GM19238 (cell line): Measurements from ENCODE around the gene TMCC2.

ENCODE experiments used
- DNase-seq: peaks from one replicate; pipeline ENCODE4 v3.0.0; 2011; ENCODE audit warnings: low spot score; ENCODE audit not compliant: insufficient read length

The TMCC2 gene

DNA sequence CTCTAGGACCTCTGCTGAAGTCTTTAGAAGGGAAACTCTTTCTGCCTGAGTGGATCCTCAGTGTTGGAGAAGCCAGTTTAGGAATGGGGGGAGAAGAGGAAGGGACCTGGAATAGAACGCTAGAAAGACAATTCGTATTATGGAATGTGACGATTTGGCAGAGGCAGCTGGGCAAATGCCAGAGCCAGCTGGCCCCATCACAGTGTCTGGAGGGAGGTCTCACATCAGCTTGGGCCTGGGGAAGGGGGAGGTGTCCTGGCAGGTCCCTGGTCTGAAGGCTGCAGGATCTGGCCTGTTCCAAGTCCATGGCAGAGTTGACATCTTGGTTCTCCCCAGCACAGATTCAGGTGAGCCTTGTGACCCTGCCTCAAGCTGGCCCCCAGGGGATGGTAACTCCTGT is 11.3 kb downstream of the TMCC2 start:
- no peak for DNase-seq

DNA sequence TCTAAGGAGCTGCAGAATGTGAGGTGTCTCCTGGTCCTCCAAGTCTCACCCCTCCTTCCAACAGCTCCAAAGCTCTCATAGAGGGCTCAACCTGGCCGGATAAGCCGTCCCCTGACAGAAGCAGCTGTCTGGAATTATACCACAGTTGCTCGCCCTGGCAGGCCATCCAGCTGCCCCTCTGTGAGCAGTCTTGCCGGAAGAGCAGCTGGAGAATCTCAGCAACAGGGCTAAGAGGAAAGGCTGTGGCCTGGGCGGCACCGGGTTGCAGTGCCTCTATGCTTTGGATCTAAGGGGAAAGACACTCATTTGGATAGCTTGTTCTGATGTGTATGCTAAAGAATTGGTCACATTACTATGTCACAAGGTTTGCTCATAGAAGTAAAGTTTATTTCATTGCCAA is 12.4 kb downstream of the TMCC2 start:
- DNase-seq, result no peak

DNA sequence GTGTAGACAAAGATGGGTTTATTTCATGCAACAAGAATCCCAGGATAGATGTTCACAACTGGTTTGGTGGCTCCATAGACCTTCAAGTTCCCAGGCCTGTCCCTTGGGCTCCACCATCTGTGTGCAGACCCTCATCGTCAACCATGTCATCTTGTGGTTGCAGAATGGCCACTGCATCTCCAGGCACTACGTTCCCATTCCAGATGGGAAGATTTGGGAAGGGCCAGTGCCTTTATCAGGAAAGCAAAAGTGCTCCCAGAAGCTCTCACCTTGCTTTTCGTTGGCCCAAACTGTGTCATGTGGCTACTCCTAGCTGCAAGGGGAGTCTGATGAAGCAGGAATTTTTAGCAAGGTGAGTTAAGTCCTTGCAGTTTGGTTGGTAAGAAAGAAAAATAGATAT is 12.8 kb downstream of the TMCC2 start:
- no peak for DNase-seq

DNA sequence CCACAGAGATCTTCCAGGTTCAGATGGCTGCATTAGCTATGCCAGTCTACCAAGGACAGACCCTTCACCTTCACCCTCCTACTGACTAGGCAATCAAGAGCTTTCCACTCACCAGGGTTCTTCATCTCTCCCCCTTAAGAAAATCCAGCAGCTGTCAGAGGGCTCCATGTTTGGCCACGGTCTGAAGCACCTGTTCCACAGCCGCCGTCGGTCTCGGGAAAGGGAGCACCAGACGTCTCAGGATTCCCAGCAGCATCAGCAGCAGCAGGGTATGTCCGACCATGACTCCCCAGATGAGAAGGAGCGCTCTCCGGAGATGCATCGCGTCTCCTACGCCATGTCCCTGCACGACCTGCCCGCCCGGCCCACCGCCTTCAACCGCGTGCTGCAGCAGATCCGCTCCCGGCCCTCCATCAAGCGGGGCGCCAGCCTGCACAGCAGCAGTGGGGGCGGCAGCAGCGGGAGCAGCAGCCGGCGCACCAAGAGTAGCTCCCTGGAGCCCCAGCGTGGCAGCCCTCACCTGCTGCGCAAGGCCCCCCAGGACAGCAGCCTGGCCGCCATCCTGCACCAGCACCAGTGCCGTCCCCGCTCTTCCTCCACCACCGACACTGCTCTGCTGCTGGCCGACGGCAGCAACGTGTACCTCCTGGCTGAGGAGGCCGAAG is 13.8 kb downstream of the TMCC2 start:
- DNase-seq, result no peak

DNA sequence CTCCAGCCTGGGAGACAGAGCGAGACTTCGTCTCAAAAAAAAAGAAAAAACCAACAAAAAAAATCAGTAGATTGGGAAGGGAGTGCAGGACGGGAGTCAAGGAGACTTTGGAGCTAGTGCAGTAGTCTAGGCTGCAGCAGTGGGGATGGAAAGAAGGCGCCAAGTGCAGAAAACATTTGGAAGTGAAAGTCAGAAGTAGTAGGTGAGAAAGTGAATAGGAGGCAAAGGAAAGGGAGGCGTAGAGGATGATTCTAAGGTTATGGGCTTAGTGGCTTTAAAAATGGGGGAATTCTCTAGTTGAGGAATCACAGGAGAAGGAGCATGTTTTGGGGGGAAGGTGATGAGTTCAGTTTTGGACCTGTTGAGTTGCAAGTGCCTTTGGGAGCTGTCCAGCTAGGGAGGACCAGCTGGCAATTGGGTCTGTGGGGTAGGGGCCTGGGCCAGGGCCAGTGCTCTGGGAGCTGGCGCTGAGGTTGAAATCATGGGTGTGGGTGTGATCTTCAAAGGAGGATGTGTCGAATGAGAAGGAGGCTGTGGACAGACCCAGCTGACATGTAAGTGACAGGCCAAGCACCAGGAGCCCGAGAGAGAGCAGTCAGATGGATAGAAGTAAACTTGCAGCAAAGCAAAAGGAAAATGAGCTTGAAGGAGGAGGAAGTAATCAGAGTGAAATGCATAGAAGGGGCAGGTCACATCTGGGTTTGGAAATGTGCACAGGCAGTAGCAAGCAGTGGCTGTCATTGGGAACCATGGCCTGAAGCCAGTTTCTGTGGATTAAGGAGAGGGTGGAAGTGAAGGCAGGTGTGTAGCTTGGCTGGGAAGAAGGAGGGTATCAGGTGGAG is 15.8 kb downstream of the TMCC2 start:
- DNase-seq, result no peak

DNA sequence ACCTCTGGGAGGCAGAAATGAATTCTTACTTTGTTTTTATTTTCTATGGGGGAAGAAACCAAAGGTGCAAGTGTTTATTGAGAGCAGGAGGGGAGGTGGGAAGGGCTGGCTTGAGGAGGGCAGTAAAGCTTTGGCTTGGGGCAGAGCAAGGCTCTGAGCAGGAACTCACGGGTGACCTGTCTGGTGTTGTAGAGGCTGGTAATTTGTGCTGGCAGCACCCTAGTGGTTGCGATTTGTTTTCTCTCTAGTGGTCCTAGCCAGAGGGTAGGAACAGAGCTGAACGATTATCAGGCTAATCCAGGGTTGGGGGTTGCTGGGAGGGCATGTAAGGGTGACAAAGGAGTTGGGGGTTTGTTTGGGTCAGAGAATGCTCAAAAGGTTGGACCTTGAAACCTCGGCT is 16.6 kb downstream of the TMCC2 start:
- DNase-seq, result no peak

DNA sequence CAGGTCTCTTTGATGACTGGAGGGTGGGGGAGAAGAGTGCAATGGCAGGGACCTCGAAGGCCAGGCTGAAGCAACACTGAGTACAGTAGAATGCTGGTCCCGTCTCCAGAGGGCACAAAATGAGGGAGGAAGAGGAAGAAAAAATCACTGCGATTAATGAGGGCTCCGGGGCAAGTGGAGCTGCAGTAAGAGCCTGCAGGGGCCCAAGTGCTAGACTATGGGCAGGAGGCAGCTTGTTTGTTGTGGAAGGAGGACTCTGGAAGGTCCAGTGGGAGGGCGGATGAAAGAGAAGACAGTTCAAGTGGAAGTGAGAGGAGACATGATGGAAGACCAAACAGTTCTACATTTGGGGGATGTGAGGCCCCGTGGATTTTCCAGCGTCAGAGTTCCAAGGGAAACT is 17.4 kb downstream of the TMCC2 start:
- no peak for DNase-seq

DNA sequence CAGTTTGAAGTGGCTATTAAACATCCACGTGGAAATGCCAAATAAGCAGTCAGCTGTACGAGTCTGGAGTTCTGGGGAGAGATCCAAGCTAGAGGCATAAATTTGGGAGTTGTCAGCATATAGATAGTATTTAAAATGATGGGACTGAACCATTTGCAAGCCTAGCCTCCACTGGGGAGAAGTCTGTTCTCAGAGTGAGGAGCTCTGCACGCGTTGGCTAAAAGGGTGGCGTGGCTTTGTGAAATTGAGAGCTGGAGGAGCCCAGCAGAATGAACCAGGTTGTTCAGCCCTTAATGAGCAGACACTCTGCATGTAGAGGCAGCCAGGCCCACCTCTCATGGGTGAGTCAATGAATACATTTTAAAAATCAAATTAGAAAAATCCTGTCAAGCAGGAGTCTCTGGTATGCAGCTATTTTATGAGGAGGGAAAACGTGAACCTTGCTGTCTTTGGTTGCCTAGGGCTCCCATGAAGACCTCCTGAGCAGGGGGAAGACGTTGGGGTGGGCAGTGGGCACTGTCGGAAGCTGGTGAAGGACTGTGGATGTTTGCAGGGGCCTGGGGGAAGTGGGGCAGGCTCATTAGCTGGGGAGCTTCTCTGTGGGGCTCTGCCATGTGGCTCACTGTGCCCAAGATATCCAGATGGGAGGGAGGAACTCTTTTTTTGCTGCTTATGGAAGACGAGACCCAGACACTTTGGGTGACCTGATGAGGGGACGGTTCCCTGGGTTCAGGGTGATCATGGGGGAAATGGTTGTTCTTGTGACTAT is 18.8 kb downstream of the TMCC2 start:
- DNase-seq, result no peak

DNA sequence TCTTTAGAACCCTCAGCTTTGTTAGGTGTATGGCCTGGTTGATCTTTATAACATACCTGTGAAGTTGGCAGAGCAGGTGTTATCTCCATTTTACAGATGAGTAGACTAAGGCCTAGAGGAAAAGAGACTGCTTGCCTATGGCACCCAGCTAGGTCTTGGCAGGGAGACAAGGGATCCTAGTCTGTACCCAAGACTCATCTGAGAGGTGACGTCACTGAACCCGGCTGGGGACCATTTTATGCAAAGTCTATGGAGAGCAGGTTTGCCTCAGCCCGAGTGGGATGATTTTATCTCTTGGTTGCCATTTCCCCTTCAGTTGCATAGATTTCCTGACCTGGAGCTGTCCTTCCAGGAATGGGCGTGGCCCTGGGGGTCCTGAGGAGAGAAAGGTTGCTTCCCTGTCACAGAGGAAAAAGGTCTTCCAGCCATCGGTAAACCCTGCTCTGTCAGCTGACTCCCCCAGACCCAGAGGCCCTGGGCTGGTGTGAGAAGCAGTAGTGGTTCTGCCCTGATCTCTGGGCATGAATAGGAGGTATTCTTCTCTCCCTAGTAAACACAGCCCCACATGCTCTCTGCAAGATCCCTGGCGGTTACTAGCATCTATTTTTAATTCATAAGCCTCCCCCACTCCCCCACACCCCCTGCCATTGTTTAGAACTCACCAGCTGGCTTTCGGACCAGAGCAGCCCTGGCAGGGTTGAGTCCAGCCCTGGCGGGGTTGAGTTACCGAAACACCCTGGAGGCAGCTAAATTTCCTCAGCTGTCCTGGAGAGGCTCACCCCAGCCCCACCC is 19.6 kb downstream of the TMCC2 start:
- no peak for DNase-seq

DNA sequence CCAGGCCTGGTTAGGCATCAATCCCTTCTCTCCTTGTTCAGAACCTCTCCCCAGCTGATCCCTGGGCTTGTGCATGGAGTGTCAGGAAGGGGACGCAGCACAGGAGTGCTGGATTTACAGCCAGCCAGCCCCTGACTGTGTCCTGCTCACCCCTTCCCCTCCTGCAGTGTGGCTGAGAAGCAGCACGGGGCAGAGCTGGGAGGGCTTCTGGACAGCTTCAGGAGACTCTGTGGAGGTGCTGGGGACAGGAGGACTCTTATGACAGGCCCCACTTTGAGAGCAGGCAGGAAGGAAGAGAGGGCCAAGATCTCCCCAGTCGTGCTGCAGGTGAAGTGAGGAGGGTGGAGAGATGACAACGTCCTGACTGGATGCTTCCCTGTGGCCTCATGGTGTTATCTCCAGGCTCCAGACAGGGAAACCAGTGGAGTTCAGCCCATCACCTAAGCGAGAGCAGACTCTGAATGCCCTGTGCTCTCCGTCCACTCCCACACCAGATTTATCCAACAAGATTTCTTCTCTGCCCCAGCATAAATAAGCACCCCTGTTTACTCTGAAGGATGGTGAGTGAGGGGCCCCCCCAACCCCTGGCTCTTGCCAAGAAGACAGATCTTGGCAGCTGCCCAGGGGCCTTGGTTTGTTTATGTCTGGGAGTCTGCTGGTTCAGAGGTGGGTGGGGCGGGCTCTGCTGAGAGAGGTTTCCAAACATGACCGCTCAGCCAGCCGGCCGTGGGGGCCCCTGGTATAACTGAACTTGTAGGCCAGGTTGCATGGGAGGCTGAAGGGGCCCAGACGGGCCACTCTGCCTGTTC is 21.3 kb downstream of the TMCC2 start:
- DNase-seq, result no peak

DNA sequence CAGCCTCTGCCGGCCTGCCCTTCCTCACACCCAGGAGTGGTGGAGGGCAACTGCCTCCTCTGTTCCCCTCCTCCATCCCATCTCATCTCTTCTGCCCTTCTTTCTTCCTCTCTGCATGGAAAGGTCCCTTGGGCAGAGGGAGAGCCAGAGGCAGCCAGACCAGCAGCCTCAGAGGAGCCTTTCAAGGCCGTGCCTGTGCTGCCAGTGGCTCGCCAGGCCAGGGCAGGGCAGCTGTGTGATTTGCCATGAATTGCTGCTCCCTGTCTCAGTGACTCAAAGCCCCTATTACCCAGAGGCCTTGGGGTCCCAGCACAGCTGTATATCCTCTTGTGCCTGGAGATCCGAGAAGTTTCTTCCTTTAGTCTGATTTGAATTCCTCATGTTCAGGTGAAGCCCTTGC is 21.9 kb downstream of the TMCC2 start:
- DNase-seq, result no peak

DNA sequence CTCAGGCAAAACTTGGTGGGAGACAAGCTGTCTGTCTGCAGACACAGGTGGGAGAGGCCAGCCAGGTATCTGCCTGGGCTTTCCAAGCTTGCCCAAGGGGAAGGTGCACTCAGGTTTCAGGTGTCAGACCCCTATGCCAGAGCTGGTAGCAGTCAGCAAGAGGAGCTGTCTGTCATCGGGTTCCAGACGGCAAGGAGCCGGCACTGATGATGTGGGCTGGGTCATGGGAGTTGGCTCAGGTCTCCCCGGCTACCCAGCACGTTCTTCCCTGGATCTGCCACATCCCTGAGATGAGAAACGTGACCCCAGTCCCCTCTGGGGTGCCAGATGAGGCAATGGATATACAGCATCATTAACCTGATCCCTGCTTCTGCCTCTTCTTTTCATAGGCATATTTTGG is 23.0 kb downstream of the TMCC2 start:
- no peak for DNase-seq

DNA sequence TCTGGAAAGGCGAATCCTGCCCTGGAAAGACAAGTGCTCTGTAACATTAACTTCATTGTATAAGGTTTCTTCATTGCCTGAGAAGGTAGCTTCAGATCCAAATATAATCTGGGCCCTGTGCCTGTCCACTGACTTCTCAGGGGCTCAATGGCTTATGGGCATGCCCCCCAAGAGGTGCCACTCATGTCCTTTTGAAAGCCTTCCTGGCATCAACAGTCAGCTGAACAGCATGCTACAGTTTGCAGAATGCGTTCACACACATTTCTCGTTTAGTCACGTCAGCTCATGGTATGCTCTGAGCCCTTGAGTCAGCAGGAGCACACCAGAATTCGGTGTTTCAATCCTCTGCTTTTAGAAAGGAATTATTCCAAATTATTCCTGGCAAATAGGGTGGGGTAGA is 23.8 kb downstream of the TMCC2 start:
- DNase-seq, result no peak

DNA sequence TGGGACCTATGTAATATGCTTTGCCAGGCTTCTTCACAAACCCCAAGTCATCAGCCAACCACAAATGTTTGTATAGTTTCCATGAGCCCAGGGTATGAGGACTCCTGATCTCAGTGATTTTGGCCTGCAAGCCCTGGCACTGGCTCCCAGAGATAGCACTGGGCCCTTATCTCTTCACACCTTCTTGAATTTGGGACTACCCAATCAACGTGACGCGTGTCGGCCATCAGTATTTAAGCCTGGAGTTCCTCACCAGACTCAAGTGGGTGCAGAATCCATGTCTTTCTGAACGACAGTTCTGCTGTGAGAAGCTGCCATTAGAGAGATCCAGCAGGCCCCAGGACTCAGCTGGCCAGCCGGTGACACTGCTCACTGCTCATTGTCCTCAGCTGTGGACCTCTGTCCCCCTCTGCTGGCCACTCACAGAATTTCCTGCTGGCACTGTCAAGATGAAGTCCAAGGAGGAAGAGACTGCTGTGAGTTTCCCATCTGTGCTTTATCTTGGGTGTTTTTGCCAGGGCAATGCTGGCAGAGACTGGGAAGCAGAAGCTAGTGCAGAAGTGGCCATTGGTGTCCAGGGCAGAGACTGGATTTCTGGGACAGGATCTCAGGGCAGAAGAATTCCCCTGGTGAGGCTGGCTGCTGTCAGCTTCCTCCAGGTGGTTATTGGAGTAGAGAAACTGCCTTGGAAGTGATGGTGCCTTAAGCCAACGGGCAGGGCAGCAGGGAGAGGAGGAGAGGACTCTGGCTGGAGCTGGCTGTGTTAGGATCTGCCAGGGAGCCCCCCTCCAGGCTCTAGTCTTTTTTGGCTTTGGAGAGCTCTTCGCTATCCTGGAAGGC is 28.4 kb downstream of the TMCC2 start:
- peak; percentile 59 for DNase-seq

DNA sequence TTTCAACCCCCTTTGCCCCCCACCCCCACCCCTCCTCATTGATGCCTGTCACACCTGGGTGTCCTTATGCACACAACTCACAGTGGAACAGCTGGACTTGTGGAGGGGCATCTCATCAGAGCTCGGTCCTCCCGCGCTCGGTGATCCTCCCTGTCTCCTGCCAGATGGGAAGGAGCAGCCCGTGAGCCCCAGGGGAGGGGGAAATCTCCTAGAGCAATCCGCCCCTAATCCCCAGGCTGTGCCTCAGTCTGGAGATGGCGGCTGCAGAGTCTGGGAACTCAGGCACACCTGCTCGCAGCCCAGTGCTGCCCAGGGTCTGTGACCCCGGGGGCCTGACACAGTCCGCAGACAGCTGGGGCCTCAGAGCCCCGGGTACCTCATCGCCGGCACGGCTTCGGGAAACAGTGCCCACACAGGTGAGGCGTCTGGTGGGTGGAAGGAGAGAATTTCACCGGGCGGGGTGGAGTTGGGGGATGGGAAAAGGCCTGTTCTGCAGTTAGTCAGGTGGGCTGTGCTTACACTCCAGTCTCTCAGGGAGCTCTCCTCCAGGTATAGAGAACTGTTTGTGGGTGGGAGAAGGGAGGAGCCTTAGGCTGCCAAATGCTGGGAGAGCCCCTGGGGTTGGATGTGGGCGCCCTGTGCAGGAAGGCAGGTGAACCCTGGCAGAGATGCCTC is 29.3 kb downstream of the TMCC2 start:
- no peak for DNase-seq

DNA sequence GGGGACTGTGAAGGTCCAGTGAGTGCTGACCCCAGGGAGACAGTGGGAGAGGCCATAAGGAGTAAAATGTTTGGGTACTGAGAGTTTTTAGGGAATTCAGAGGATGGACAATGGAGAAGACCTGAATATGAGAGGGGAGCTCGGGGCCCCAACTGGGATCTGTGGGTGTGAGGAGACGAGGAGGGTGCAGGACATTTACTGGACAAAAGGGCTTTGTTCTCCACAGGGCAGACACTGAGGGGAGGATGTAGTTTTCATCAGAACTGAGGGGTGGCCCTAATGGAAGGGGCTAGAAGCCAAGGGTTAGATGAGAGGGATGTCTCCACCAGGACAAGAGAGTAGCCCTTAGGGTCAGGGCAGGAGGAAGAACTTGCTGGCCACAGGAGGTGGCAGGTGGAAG is 30.0 kb downstream of the TMCC2 start:
- DNase-seq, result no peak

DNA sequence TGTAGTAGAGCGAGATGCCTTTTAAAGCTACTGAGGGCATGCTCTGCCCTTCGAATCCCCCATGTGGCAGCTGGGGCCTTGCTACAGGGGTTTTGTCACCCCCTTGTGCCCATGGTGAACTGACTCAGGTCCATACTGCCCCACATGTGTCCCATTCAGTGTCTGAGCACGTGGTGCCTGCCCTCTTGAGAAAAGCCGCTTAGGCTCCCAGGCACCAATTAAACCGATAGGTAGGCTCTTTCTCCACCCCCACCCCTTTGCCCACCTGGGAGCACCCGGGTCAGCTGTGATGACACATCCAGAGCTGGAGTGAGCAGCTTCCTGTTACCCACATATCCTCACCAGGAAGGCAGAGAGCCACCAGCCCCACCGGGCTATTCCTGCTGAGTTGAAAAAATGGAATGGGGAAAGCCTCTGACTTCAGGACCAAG is 30.5 kb downstream of the TMCC2 start:
- DNase-seq, result no peak

DNA sequence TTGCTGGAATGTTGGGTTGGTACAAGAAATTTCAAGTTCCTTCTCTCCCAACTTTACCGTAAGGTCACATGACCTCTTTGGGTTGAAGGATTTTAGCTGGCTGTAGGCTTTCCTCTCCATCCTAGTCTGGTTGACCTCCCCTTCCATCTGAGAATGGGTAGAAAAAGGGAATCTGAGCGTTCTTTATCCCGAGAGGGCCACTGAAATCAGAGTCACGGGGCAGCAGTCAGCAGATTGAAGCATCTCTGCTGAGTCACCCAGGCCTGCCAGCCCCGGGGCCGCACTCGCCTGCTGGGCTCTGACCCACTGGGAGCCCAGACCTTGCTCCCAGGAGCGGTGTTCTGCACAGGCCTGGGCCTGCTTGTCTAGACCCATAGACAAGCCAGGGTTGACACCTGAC is 31.0 kb downstream of the TMCC2 start:
- no peak for DNase-seq

DNA sequence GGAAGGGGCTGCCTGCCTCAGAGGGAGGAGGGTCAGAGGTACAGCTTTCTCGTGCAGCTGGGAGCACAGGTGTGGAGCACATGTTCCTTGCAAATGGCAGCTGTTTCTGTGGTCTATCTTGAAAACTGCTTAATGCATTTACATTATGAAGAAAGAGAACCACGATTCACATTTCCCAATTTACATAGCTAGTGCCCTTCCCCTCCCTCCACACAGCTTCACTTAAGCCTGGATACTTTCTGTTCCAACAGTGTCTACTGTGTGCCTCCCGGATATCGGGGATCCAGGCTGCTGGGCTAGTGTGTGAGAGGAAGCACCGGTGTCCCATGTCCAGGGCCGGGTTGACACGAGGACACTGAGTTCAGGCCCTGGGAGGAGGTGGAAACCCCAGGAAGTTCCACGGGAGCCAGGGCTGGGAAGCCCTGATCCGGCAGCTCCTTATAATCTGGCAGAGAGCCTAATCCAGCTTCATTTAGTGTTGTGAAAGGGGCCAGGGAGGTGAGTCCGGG is 31.6 kb downstream of the TMCC2 start:
- no peak for DNase-seq
